HepG2 (cell line): ENCODE results near the gene TNFAIP2.

Source experiments
- ONECUT2 ChIP-seq: sonication (generic); formaldehyde crosslinking; IDR thresholded peaks from 2 replicates; pipeline ENCODE4 v1.4.0; 2020; ENCODE audit warnings: missing genetic modification reagents
- POLR2AphosphoS5 ChIP-seq: IDR thresholded peaks from 2 replicates; pipeline ENCODE4 v1.6.1; 2012; ENCODE audit warnings: low read depth, low read length

- TF ChIP-seq POLR2AphosphoS5 = no peak
- no peak for TF ChIP-seq ONECUT2 (CRISPR knock-in tag)
These were observed 18.9 kb upstream of the TNFAIP2 start for GRCh38 chr14:103104389-103104653.
